ENCODE measurements around the gene KLF2.
"Not testable (repeated sequence)": the region's sequence is repeated elsewhere in the genome, so short reads cannot be mapped to it uniquely, and the experiment has no call there.

Gene KLF2

DNA sequence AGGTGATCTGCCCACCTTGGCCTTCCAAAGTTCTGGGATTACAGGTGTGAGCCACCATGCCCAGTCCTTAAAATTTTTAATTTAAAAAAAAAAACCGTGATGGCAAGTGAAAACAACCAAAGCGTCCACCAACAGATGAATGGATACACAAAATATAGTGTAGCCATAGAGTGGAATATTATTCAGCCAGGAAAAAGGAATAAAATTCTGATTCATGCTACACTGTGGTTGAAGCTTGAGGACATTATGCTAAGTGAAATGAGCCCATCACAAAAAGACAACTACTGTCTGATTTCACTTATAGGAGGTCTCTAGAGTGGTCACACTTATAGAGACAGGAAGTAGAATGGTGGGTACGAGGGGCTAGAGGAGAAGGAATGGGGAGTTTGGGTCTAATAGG, 26.3 kb upstream of the KLF2 start:
- TF ChIP-seq, protein P1, sequence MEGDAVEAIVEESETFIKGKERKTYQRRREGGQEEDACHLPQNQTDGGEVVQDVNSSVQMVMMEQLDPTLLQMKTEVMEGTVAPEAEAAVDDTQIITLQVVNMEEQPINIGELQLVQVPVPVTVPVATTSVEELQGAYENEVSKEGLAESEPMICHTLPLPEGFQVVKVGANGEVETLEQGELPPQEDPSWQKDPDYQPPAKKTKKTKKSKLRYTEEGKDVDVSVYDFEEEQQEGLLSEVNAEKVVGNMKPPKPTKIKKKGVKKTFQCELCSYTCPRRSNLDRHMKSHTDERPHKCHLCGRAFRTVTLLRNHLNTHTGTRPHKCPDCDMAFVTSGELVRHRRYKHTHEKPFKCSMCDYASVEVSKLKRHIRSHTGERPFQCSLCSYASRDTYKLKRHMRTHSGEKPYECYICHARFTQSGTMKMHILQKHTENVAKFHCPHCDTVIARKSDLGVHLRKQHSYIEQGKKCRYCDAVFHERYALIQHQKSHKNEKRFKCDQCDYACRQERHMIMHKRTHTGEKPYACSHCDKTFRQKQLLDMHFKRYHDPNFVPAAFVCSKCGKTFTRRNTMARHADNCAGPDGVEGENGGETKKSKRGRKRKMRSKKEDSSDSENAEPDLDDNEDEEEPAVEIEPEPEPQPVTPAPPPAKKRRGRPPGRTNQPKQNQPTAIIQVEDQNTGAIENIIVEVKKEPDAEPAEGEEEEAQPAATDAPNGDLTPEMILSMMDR (conservative IDR thresholded peaks at IDR 0.05), result no peak
- H3K27ac ChIP-seq, result no peak overlapping the region

DNA sequence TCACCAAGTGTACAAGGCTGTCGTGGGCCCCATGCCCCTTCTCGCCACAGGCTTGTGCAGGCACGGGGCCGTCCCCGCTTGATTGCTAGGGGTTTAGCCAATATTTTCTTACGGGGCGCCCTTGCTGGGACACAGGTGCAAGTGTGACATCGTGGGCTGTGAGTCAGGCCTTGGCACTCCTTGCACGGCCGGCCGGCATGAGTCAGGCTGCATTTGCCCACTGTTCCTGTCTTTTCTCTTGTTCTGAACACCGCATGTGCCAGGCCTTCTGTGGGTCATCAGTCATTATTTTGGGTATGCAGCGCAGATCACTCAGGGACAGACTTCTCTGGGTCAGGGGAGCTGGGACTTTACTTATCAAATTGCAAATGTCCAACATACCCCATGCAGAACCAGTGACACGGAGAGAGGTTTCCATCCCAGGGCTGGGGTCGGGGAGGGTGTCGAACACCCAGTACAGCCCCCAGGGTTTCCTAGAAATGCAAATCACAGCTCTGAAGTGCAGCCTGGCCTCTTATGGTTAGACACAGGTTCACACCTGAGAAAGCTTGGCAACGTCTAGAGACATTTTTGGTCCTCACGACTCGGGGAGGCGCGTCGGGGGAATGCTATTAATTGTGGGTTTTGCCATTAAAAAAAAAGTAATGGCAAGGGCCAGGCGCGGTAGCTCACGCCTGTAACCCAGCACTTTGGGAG, 22.5 kb upstream of the KLF2 start:
- no peak overlapping the region for H3K27ac ChIP-seq
- TF ChIP-seq, protein P1 (conservative IDR thresholded peaks at IDR 0.05), result no peak

DNA sequence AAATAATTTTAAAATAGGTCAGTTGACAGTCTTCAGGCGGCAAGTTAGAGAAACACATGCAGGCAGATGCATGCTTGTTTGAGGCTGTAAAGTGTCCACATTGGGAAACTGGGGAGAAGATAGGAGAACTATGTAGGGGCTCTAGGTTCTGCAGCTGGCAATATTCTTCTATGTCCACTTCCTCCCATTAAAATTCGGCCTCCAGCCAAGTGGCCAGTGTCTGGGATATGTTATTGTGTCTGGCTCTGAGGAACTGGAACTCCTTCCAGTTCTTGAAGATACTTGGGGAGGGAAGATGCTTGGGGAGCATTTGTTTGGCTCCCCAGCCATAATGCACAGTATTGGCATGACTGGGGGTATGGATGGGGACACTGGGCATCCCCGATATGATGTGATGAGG, 20.9 kb upstream of the KLF2 start:
- no peak overlapping the region for H3K27ac ChIP-seq
- TF ChIP-seq, protein P1 (conservative IDR thresholded peaks at IDR 0.05), result no peak

DNA sequence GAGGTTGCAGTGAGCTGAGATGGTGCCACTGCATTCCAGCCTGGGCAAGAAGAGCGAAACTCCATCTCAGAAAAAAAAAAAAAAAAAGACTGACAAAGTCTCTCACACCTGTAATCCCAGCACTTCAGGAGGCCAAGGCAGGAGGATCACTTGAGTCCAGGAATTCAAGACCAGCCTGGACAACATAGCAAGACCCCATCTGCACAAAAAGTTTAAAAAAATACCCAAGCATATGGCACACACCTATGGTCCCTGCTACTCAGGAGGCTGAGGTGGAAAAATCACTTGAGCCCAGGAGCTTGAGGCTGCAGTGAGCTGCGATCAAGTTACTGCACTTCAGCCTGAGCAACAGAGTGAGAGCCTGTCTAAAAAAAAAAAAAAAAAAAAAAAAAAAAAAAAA, 20.1 kb upstream of the KLF2 start:
- not testable (repeated sequence) for H3K27ac ChIP-seq

DNA sequence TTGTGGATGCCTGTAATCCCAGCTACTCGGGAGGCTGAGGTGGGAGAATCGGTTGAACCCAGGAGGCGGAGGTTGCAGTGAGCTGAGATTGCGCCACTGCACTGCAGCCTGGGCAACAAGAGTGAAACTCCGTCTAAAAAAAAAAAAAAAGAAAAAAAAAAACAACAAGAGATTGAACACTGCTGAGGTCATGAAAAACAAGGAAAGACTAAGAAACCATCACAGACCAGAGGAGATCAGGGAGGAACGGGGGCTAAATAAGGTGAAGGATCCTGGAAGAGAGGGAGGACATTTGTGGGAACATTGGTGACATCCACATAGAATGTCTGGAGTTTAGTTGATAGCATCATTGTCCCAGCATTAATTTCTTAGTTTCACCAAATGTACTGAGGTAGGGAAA, 19.6 kb upstream of the KLF2 start:
- not testable (repeated sequence) for H3K27ac ChIP-seq

DNA sequence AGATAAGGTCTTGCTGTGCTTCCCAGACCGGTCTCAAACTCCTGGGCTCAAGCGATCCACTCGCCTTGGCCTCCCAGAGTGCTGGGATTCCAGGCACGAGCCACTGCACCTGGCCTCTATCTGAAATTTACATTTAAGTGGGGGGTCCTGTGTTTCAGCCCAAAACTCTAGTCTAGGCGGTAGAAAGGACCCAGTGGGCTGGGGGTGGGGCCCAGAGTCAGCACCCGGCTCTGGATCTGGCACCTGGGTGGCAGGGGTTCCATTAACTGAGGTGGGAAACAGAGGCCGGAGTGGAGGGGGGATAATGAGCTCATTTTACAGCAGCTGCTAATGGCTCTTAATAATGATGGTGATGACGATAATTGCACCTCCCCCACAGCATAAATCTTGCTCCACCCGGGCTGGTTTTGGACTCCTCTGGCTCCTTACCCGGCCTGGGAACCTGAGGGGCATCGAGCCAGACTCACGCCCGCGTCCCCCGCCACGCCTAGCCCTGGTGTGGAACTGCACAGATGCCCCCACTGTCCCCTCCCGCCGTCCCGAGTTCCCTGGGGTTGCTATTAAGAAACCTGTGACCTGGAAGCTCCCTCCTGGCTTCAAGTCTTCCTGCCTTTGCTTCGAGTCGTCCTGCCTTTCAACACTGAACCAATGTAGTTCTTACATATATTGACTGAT, 17.8 kb upstream of the KLF2 start:
- TF ChIP-seq, protein P1 (conservative IDR thresholded peaks at IDR 0.05), result no peak
- H3K27ac ChIP-seq, result no peak overlapping the region

DNA sequence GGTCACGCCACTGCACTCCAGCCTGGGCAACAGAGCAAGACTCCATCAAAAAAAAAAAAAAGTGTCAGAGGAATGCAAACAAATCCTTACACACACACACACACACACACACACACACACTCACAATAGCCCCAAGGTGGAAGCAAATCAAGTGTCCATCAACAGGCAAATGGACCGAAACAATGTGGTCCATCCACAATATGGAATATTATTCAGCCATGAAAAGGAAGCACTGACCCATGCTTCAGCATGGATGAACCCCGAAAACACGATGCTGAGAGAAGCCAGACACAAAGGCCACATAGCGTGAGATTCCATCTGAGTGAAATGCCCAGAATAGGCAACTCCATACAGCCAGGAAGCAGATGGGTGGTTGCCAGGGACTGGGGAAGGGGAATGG, 16.5 kb upstream of the KLF2 start:
- TF ChIP-seq, protein P1 (conservative IDR thresholded peaks at IDR 0.05), result no peak
- H3K27ac ChIP-seq, result no peak overlapping the region

DNA sequence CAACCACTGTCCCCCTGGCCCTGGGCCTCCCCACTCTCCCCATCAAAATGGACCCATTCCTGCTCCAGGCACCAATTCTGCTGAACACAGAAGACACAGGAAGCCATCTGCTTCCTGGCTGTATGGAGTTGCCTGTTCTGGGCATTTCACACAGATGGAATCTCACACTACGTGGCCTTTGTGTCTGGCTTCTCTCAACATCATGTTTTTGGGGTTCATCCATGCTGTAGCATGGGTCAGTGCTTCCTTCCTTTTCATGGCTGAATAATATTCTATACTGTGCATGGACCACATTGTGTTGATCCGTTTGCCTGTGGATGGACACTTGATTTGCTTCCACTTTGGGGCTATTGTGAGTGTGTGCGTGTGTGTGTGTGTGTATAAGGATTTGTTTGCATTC, 15.0 kb upstream of the KLF2 start:
- H3K27ac ChIP-seq, result no peak overlapping the region
- TF ChIP-seq, protein P1 (conservative IDR thresholded peaks at IDR 0.05), result no peak

Measured in VCaP (cell line).